Measurements from ENCODE around the gene C17orf113.
A peak's percentile ranks its signal among the peaks of the same experiment; 100 is the strongest.
"Not testable (repeated sequence)": the region's sequence is repeated elsewhere in the genome, so short reads cannot be mapped to it uniquely, and the experiment has no call there.

Gene C17orf113

GRCh38 chr17:42016411-42016831 lies 34.0 kb downstream of the C17orf113 start:
- peak; percentile 70 for DNase-seq

GRCh38 chr17:42013740-42014139 lies 36.7 kb downstream of the C17orf113 start:
- DNase-seq, result not testable (repeated sequence)

- not testable (repeated sequence) for DNase-seq
These were observed 38.0 kb downstream of the C17orf113 start for GRCh38 chr17:42012363-42012762.

GRCh38 chr17:42010898-42011516 lies 39.4 kb downstream of the C17orf113 start:
- peak; percentile 20 for DNase-seq

GRCh38 chr17:42010266-42010680 lies 40.1 kb downstream of the C17orf113 start:
- not testable (repeated sequence) for DNase-seq

GRCh38 chr17:42009170-42009569 lies 41.2 kb downstream of the C17orf113 start:
- DNase-seq, result no peak

- DNase-seq, result no peak
These were observed 45.2 kb downstream of the C17orf113 start for GRCh38 chr17:42005166-42005565.

- DNase-seq, result no peak
These were observed 47.6 kb downstream of the C17orf113 start for GRCh38 chr17:42002792-42003301.

- DNase-seq, result no peak
These were observed 48.1 kb downstream of the C17orf113 start for GRCh38 chr17:42002175-42002791.

GRCh38 chr17:42001729-42002128 lies 48.7 kb downstream of the C17orf113 start:
- no peak for DNase-seq

GRCh38 chr17:42000413-42001133 lies 49.8 kb downstream of the C17orf113 start:
- DNase-seq, result no peak

GRCh38 chr17:41998497-41998896 lies 51.9 kb downstream of the C17orf113 start:
- DNase-seq, result no peak

GRCh38 chr17:41996855-41997164 lies 53.6 kb downstream of the C17orf113 start:
- no peak for DNase-seq

- no peak for DNase-seq
These were observed 57.8 kb downstream of the C17orf113 start for GRCh38 chr17:41992576-41992975.

- no peak for DNase-seq
These were observed 60.5 kb downstream of the C17orf113 start for GRCh38 chr17:41989702-41990419.

GRCh38 chr17:41988418-41988817 lies 62.0 kb downstream of the C17orf113 start:
- DNase-seq, result no peak

Measured in OCI-M1 (cell line).